GM12878 (cell line): ENCODE measurements around the gene PSMB3. TPM values are rescaled to one million over a fixed set of nuclear protein-coding genes. Genes with fewer than 3 reads are reported as not detected.

Experiments
- ATAC-seq: fragments of 200-7000 bp; cut with Tn5 transposase; 3 replicates; pipeline ENCODE4 v1.9.1; 2020; ENCODE audit warnings: mild to moderate bottlenecking, moderate library complexity
- BruUV-seq: library from RNA; stranded (reverse); fragments of 400-500 nt; replicated peaks from 2 replicates; lab custom pipeline; 2021; lab: Mats Ljungman, UMichigan
- CTCF ChIA-PET: fragments of 300-600 bp; sonication (Branson Sonifier 250); formaldehyde crosslinking; extraction: SDS; loops from one replicate; lab custom pipeline; 2021; ENCODE audit warnings: inconsistent platforms; lab: Yijun Ruan, JAX
- POLR2A ChIA-PET: fragments of 350-600 bp; formaldehyde crosslinking; extraction: SDS; loops from one replicate; lab custom pipeline; 2021; ENCODE audit warnings: inconsistent platforms; lab: Charles Lee
- RAD21 ChIA-PET: fragments of 300-600 bp; sonication (Branson Sonifier 250); formaldehyde crosslinking; loops from one replicate; lab custom pipeline; 2023; ENCODE audit warnings: antibody characterized with exemption; ENCODE audit not compliant: unreplicated experiment; lab: Charles Lee
- SMC1A ChIA-PET: fragments of 300-600 bp; sonication (Branson Sonifier 250); formaldehyde crosslinking; loops from one replicate; lab custom pipeline; 2023; ENCODE audit not compliant: unreplicated experiment, uncharacterized antibody; lab: Charles Lee
- DNase-seq: peaks from one replicate; pipeline ENCODE4 v3.0.0-alpha.2; 2011; ENCODE audit warnings: low read depth, low spot score
- FAIRE-seq: peaks from 3 replicates; lab custom pipeline; 2011; peaks lifted over from hg19 to GRCh38; lab: Jason Lieb, UNC
- H2AFZ ChIP-seq: 2 replicates; pipeline ENCODE4 v1.6.0; 2011; ENCODE audit warnings: low read depth, low read length, control low read depth; ENCODE audit not compliant: control insufficient read depth
- H3K27ac ChIP-seq: 2 replicates; pipeline ENCODE4 v1.5.1; 2011; ENCODE audit warnings: control low read depth; ENCODE audit not compliant: control insufficient read depth, insufficient read depth
- H3K27me3 ChIP-seq, 2 experiments: replicated peaks in 1 of 2; 2 replicates each; pipeline versions ENCODE4 v1.6.0 to v1.6.1; 2011; ENCODE audit warnings: low read length in 1 of 2; ENCODE audit not compliant: control insufficient read depth in 2 of 2, insufficient read depth in 2 of 2
- H3K36me3 ChIP-seq, 2 experiments: 2 replicates each; pipeline ENCODE4 v1.5.1; 2011; ENCODE audit warnings: low read length in 1 of 2; ENCODE audit not compliant: control insufficient read depth in 2 of 2, insufficient read depth in 2 of 2
- H3K4me1 ChIP-seq: 2 replicates; pipeline ENCODE4 v1.6.1; 2011; ENCODE audit warnings: mild to moderate bottlenecking, low read length, moderate library complexity, mixed read lengths; ENCODE audit not compliant: control insufficient read depth, insufficient read depth
- H3K4me2 ChIP-seq: 2 replicates; pipeline ENCODE4 v1.6.0; 2011; ENCODE audit warnings: control low read depth; ENCODE audit not compliant: control insufficient read depth, insufficient read depth
- H3K4me3 ChIP-seq: fragments of 200-600 bp; sonication (generic); 2 replicates; pipeline ENCODE4 v1.5.1; 2016
- H3K79me2 ChIP-seq: 2 replicates; pipeline ENCODE4 v1.6.0; 2011; ENCODE audit warnings: low read length; ENCODE audit not compliant: control insufficient read depth, insufficient read depth
- H3K9ac ChIP-seq: 2 replicates; pipeline ENCODE4 v1.8.0; 2011; ENCODE audit warnings: low read length, control low read depth, mixed read lengths; ENCODE audit not compliant: control insufficient read depth, insufficient read depth
- H3K9me3 ChIP-seq: replicated peaks from 3 replicates; pipeline ENCODE4 v1.5.1; 2011; ENCODE audit warnings: mild to moderate bottlenecking, low read length; ENCODE audit not compliant: control insufficient read depth, insufficient read depth
- H4K20me1 ChIP-seq: 2 replicates; pipeline ENCODE4 v1.6.0; 2011; ENCODE audit not compliant: control insufficient read depth, insufficient read depth
- BRCA1 ChIP-seq: IDR thresholded peaks from 2 replicates; pipeline ENCODE4 v1.6.1; 2011; ENCODE audit warnings: low read depth, low read length, improper control_type of control experiment
- CREB1 ChIP-seq: IDR thresholded peaks from 2 replicates; pipeline ENCODE4 v1.6.1; 2012; ENCODE audit warnings: low read depth, mild to moderate bottlenecking, inconsistent platforms
- ETV6 ChIP-seq, 2 experiments: fragments of 450-650 bp in 1 of 2; IDR thresholded peaks in 1 of 2; conservative IDR thresholded peaks in 1 of 2; 2 replicates each; pipeline ENCODE4 v1.6.1; 2014; ENCODE audit warnings: antibody characterized with exemption in 1 of 2, borderline replicate concordance in 1 of 2, low read depth in 1 of 2, mild to moderate bottlenecking in 1 of 2, moderate library complexity in 1 of 2
- FOS ChIP-seq: IDR thresholded peaks from 3 replicates; pipeline ENCODE4 v1.6.1; 2011; ENCODE audit warnings: borderline replicate concordance; ENCODE audit not compliant: insufficient read length; ENCODE audit errors: extremely low read depth
- GATAD2B ChIP-seq: fragments of 450-650 bp; conservative IDR thresholded peaks from 2 replicates; pipeline ENCODE4 v1.6.1; 2017; ENCODE audit warnings: low read depth, mild to moderate bottlenecking, moderate library complexity
- MXI1 ChIP-seq: fragments of 150-350 bp; IDR thresholded peaks from 2 replicates; pipeline ENCODE4 v1.6.1; 2011; ENCODE audit warnings: low read depth, mild to moderate bottlenecking, inconsistent platforms, low read length, improper control_type of control experiment
- NBN ChIP-seq: fragments of 450-650 bp; IDR thresholded peaks from 2 replicates; pipeline ENCODE4 v1.6.1; 2016
- NFYA ChIP-seq: IDR thresholded peaks from 2 replicates; pipeline ENCODE4 v1.6.1; 2011; ENCODE audit warnings: low read depth, mild to moderate bottlenecking, low read length, improper control_type of control experiment, borderline replicate concordance
- PAX5 ChIP-seq: IDR thresholded peaks from 2 replicates; pipeline ENCODE4 v1.6.1; 2011; ENCODE audit warnings: low read depth, low read length, borderline replicate concordance
- PML ChIP-seq: IDR thresholded peaks from 2 replicates; pipeline ENCODE4 v1.6.1; 2012; ENCODE audit warnings: low read length, inconsistent platforms
- POU2F2 ChIP-seq: IDR thresholded peaks from 3 replicates; pipeline ENCODE4 v1.6.1; 2011; ENCODE audit warnings: low read depth, mild to moderate bottlenecking, low read length, borderline replicate concordance
- RAD51 ChIP-seq: fragments of 450-650 bp; IDR thresholded peaks from 2 replicates; pipeline ENCODE4 v1.6.1; 2016; ENCODE audit warnings: moderate library complexity, mild to moderate bottlenecking, inconsistent platforms
- SREBF2 ChIP-seq: IDR thresholded peaks from 2 replicates; pipeline ENCODE4 v1.6.1; 2012; ENCODE audit warnings: mild to moderate bottlenecking, low read length
- STAT1 ChIP-seq: fragments of 450-650 bp; conservative IDR thresholded peaks from 2 replicates; pipeline ENCODE4 v1.6.1; 2014; ENCODE audit warnings: antibody characterized with exemption, mild to moderate bottlenecking
- SUPT20H ChIP-seq: IDR thresholded peaks from 2 replicates; pipeline ENCODE4 v1.6.1; 2011; ENCODE audit warnings: low read depth, mild to moderate bottlenecking, low read length, moderate library complexity, borderline replicate concordance; ENCODE audit not compliant: control insufficient read depth
- YY1 ChIP-seq: IDR thresholded peaks from 2 replicates; pipeline ENCODE4 v1.6.1; 2011; ENCODE audit warnings: low read depth, mild to moderate bottlenecking, low read length
- ZNF384 ChIP-seq: IDR thresholded peaks from 2 replicates; pipeline ENCODE4 v1.6.1; 2012; ENCODE audit warnings: low read depth, mild to moderate bottlenecking, low read length, improper control_type of control experiment, borderline replicate concordance
- WGBS: methylation state at CpG from one replicate; pipeline ENCODE4 v1.1.6; 2016; ENCODE audit warnings: low lambda C conversion rate; ENCODE audit not compliant: insufficient replicate concordance, insufficient coverage; ENCODE audit errors: missing lambda C conversion rate; 5-methylcytosine and 5-hydroxymethylcytosine counted together
- in situ Hi-C: fragments of 300-500 bp; cut with MboI; formaldehyde crosslinking; loops from 9 replicates; pipeline ENCODE4 v1.14.3; 2018; ENCODE audit warnings: mixed read lengths
- intact Hi-C: fragments of 100-400 bp; cut with micrococcal nuclease; formaldehyde crosslinking; loops from one replicate; pipeline ENCODE4 v1.14.2; 2022; ENCODE audit not compliant: unreplicated experiment
- polyA plus RNA-seq, 11 experiments: library from polyadenylated mRNA; depleted of rRNA in 4 of 11; unstranded in 6 of 11; stranded (reverse) in 5 of 11; fragments of >200 nt; fragmentation: Nextera tagmentation in 4 of 11; fragmentation: Illumina TruSeq in 1 of 11; extraction: Ambion mirVana in 4 of 11; extraction: Trizol in 1 of 11; gene quantifications; 1 replicate in 1 of 11; 2 replicates in 10 of 11; pipeline versions ENCODE4 v1.2.1 to v1.2.3, GENCODE V29; 2011 to 2016; ENCODE audit warnings: inconsistent platforms in 2 of 11, missing spikeins in 2 of 11, low read depth in 1 of 11
- total RNA-seq, 4 experiments: library from RNA; depleted of rRNA in 3 of 4; stranded (reverse); fragments of >200 nt in 3 of 4; fragmentation: Illumina TruSeq in 1 of 4; extraction: Trizol in 1 of 4; gene quantifications; 2 replicates each; pipeline versions ENCODE4 v1.2.1 to v1.2.3, GENCODE V29; 2013 to 2021
- TF ChIP-seq, protein P1 (sequence below): IDR thresholded peaks from 2 replicates; pipeline ENCODE4 v1.6.1; 2011; ENCODE audit warnings: borderline replicate concordance, low read depth, mild to moderate bottlenecking, moderate library complexity, low read length; ENCODE audit not compliant: insufficient read depth, poor library complexity, severe bottlenecking
- TF ChIP-seq, protein P2 (sequence below): fragments of 450-650 bp; IDR thresholded peaks from 2 replicates; pipeline ENCODE4 v1.6.1; 2017; ENCODE audit warnings: antibody characterized with exemption, mild to moderate bottlenecking, moderate library complexity

Gene PSMB3
- total and polyA plus RNA-seq, 10 of the 15 experiments (the other 5 are each of a cell fraction or from before 2014, with no cell fraction given), result 300 to 2,130 (median 490) TPM

DNA sequence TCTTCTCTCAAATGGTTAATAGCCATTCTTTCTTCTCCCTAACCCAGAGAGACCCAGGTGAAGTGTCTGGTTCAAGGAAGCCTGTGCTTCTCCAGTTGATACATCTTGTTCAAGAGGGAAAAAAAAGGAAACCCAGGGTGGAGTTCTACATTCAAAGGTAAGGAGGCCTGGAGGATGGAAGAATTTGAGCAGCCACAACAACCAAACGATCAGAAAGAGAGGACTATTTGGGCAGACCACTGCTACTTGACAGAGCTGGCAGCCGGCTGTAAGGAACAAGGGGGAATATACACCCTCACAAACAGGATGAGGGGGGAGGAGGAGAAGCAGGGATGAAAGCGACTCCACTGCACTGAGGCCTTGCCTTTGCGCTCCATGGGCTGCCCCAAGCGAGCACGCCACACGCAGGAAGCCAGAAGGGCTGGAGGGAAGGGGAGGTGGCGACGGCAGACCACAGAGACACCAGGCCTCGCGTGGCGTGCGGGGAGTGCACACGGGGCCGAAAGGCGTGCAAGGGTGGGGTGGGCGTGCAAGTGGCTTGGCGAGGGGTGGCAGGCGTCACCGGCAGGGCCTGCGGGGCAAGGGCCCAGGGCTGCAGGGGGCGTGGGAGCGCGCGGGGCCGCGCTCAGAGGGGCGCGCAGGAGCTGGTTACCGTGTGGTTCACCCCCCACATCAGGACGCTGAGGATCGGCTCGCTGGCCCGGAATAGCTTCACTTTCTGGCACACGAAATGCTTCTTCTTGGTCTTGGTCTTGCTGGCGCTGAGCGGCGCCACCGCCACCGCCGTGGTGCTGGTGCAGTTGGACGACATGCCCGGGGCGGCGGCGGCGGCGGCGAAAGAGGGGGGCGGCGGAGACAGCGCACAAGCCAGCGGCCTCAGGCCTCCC lies 46.3 kb downstream of the PSMB3 start:
- Histone ChIP-seq H3K27ac (peak overlapping the region; percentile 59), H3K4me2 (peak overlapping the region; percentile 88), H3K4me1 (peaks cover 11% of the 10 kb centered on the region), H3K4me3 (peak overlapping the region; percentile 85), H3K9me3 (no peaks in the 10 kb centered on the region), H3K36me3 (peaks cover 7 to 8% of the 10 kb centered on the region in 2 experiments), H4K20me1 (no peaks in the 10 kb centered on the region), H3K79me2 (peaks cover 35% of the 10 kb centered on the region), H2AFZ (peak overlapping the region; percentile 76), H3K27me3 (no peaks in the 10 kb centered on the region), H3K9ac (peak overlapping the region; percentile 84)
- ChIA-PET POLR2A (interaction anchor here (1.4 to 2.4 kb wide), 2 partner anchors 53 to 70 kb away, joined by 4 to 7 read pairs; no protein-coding TSS in a partner anchor), RAD21 (interaction anchor here (0.5 to 1.0 kb wide), 4 partner anchors 54 to 71 kb away, joined by 3 to 5 read pairs (median 3); partner anchors contain the start of gene RPL23), SMC1A (interaction anchor here (0.5 to 1.4 kb wide), 3 partner anchors 41 to 118 kb away, joined by 3 to 4 read pairs (median 3); partner anchors contain the start of gene LASP1), CTCF (interaction anchor here (0.7 to 1.9 kb wide), 4 partner anchors 46 to 241 kb away, joined by 3 to 6 read pairs (median 4); partner anchors contain the start of gene LASP1)
- intact Hi-C loops (loop anchor here (2.0 to 5.0 kb wide), 2 partner anchors 46 to 353 kb away; partner anchors contain the start of genes PLXDC1 and PSMB3), in situ Hi-C loops (no loop called here)
- DNase-seq, result no peak
- under 1% methylated on average over 39 of the region's 53 CpGs for WGBS
- no peak for FAIRE-seq
- ATAC-seq, result peak; percentile 45
- no TSS peak for BruUV-seq
- TF ChIP-seq PAX5 (no peak), CREB1 (0 out of 2 replicates have a peak, but pooled peaks have one; percentile 7), ZNF384 (no peak), NBN (no peak), BRCA1 (no peak), YY1 (0 out of 2 replicates have a peak, but pooled peaks have one; percentile 4), SUPT20H (no peak), FOS (no peak), ETV6 (conservative IDR thresholded peaks at IDR 0.05 in 1 of 2, IDR thresholded peaks at IDR 0.05 in 1 of 2; ENCODE audit: borderline replicate concordance in 1 of 2, low read depth in 1 of 2) (no peak), GATAD2B (0 out of 2 replicates have a peak, but pooled peaks have one; percentile 22), SREBF2 (no peak), STAT1 (no peak), RAD51 (no peak), NFYA (no peak), MXI1 (peak; percentile 78; the same call in 1 of the 2 replicates), PML (no peak), POU2F2 (no peak)
- TF ChIP-seq, protein P1, sequence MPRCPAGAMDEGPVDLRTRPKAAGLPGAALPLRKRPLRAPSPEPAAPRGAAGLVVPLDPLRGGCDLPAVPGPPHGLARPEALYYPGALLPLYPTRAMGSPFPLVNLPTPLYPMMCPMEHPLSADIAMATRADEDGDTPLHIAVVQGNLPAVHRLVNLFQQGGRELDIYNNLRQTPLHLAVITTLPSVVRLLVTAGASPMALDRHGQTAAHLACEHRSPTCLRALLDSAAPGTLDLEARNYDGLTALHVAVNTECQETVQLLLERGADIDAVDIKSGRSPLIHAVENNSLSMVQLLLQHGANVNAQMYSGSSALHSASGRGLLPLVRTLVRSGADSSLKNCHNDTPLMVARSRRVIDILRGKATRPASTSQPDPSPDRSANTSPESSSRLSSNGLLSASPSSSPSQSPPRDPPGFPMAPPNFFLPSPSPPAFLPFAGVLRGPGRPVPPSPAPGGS, result no peak
- TF ChIP-seq, protein P2, sequence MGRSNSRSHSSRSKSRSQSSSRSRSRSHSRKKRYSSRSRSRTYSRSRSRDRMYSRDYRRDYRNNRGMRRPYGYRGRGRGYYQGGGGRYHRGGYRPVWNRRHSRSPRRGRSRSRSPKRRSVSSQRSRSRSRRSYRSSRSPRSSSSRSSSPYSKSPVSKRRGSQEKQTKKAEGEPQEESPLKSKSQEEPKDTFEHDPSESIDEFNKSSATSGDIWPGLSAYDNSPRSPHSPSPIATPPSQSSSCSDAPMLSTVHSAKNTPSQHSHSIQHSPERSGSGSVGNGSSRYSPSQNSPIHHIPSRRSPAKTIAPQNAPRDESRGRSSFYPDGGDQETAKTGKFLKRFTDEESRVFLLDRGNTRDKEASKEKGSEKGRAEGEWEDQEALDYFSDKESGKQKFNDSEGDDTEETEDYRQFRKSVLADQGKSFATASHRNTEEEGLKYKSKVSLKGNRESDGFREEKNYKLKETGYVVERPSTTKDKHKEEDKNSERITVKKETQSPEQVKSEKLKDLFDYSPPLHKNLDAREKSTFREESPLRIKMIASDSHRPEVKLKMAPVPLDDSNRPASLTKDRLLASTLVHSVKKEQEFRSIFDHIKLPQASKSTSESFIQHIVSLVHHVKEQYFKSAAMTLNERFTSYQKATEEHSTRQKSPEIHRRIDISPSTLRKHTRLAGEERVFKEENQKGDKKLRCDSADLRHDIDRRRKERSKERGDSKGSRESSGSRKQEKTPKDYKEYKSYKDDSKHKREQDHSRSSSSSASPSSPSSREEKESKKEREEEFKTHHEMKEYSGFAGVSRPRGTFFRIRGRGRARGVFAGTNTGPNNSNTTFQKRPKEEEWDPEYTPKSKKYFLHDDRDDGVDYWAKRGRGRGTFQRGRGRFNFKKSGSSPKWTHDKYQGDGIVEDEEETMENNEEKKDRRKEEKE, result peak; percentile 73; the same call in 1 of the 2 replicates
